Erythroblast (primary cell): ENCODE data around the gene H2AZ2.

ENCODE experiments used
- GATA1 ChIP-seq: IDR thresholded peaks from 2 replicates; pipeline ENCODE4 v1.6.1; 2011; ENCODE audit warnings: low read depth, mild to moderate bottlenecking, control low read depth, low read length, moderate library complexity
- POLR2A ChIP-seq: IDR thresholded peaks from 2 replicates; pipeline ENCODE4 v1.6.1; 2011; ENCODE audit warnings: mild to moderate bottlenecking, low read length

DNA sequence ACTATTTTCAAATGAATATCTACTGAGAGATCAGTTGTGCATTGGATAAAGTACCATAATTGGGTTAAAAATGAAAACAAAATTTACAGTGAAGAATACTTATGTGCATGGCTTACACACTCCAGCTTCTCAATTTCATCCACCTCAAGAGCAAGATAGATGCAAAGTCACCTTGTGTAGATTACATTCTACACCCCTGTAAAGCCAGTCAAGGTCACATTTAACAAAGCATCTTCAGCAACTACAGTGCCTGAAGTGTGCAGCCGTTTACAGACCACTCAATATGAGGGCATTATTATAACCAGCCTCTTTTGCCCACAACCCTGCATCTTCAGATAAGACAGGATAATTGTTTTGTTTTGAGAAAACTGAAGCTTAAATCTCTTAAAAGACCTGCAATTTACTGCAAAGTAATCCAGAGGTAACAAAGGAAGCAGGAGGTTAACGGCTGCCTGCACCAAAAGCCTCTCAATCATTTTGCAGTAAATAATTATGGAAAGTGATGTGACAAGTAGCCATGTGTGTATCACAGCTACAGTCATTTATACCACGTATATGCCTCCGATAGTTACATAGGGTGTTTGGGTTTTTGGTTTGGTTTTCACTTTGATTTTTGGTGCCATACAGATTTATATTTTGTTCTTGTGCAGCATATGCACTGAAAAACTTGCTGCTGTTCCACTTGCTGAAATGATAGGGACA is 32.6 kb upstream of the H2AZ2 start:
- TF ChIP-seq POLR2A (no peak), GATA1 (no peak)
